ENCODE measurements around the gene NDUFB3.

The NDUFB3 gene

DNA sequence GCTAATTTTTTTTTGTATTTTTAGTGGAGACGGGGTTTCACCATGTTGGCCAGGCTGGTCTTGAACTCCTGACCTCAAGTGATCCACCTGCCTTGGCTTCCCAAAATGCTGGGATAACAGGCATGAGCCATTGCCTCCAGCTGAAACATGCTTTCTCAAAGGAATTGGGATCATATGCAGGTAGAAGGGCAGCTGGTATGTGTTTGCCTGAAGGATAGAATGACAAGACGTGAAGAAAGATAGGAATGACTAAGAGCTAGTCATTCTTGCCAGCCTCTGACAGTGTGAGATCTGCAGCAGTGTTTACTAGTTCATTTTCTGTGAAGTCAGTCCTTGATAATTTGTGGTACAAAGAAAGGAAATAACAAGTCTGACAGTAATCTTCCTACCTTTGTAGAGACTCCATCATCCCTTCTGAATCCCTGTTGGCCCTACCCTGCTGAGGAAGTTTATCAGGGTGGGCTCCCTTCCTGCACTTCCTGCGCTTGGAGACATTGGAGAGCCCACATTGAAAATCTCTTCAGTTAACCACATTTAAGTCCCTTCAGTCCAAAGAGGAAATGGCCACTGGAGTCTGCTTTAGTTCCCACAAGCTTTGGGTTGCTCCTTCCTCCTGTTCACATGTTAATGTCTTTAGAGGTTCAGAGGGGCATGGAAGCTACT is 58.9 kb downstream of the NDUFB3 start:
- no peak for DNase-seq

- no peak for DNase-seq
Measured at GRCh38 chr2:201132518-201132917, 60.7 kb downstream of the NDUFB3 start.
